SIG-M5 treated with dmso at 0.1 percent for 504 hours (cell line): ENCODE data around the gene FOXE3.

Experiments
- DNase-seq: peaks from one replicate; lab custom pipeline; 2025; ENCODE audit not compliant: unreplicated experiment; lab: John Stamatoyannopoulos, UW

Gene FOXE3

DNA sequence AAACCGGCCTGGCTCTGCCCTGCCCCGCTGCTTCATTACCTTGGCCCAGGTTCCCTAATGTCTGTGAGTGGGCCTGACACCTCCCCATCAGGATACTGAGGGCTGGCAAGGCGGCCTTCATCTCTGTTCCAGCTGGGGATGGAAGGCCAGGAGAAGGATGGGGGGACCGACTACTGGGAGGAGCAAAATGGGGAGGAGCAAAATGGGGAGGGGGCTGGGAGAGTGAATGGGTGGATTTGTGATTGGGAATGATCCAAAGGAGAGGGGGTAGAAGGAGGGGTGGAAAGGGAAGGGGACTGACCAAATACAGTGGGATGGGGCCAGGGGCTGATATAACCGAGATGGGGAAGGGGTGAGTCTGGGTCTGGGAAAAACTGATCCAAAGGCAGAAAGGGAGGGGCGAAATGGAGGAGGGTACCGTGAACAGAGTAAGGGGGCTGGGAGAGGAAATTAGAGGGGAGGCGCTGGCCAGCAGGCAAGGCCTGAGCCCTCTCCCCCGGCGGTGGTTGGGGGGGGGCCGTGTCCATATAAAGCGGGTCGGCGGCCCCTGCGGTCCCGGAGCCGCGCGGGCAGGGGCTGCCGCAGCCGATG lies at the start of gene FOXE3:
TSS of gene FOXE3 (plus strand) at position 558 of the 591 bp plus-strand sequence. CDS start at position 589, 31 bp downstream.
- DNase-seq, result no peak

DNA sequence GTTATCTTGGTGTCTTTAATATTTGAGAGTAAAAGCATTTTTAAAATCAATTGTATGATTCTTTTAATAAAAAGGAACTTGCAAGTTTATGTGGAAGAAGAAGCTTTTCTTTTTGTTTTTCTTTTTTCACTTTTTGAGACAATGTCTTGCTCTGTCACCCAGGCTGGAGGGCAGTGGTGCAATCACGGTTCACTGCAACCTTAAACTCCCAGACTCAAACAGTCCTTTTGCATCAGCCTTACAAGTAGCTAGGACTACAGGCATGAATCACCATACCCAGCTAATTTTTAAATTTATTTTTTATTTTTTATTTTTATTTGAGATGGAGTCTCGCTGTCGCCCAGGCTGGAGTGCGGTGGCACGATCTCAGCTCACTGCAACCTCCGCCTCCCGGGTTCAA lies 48.4 kb upstream of the FOXE3 start:
- DNase-seq, result no peak

DNA sequence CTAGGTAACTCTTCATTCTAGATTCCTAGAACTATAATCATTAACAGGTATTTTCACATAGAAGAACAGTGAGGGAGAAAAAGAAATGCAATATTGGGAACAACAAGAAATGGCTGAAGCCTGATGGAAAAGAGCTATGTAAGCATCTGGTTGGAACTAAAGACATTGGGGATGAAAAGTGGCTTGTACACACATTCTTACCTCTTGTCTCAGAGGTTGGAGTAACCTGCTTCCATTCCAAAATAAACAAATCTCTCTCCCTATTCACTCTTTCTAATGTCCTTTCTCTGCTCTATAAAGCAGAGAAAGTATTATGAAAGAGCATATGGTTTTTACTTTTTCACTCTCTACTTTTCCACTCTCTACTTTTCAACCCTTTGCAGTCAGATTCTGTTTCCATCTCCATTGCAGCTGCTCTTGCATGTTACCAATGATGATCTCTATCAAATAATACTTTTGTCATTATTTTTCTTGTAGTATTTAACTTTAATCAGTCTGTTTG lies 45.0 kb upstream of the FOXE3 start:
- DNase-seq, result no peak

DNA sequence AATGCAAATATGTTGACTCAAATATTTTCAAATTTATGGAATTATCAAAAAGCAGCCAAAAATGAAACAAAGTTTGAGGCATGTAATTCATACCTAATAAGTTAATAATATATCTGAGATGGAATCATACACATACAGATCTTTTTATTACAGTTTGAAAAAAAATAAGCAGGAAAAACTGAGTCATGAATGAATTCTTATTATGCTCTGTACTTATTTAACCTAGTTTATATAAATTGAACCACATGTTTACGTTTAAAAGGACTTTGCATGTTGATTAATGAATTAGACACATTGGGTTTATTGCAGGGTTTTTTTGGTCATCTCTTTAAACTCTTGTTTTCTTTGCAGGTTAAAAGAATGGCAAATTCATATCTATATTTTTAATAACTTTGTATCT lies 41.6 kb upstream of the FOXE3 start:
- no peak for DNase-seq

DNA sequence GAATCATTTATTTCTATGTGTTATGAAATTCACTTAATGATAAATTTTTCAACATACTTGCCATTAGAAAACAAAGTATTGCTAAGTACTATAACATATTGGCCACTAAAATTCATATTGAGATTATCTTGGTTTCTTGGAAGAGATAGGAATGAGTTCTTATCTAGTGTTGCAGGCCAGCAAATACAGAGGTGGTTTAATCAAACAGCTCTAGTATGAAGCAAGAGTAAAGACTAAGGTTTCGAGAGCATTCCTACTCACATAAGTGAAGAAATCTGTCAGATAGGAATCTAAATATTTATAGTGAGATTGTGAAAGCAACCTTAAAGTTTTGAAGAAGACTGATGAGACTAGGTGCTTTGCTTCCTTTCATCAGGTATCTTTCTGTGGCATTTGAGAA lies 37.9 kb upstream of the FOXE3 start:
- no peak for DNase-seq

DNA sequence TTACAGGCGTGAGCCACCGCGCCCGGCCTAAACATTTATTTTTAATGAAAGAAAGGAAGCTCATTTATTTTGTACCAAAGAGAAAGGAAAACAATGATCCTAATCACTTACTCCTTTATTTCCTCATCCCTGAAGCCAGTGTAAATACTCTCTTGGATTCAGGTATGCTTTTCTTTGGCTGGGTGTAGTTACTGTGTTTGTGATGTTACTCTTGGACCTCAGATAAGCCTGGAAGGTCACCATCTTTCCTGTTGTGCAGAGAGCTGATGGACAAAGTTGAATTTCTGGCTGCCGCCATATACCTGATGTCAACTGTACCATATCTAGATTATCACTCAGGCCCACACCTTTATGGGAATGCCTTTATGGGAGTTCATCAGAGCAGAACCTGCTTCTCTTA lies 35.4 kb upstream of the FOXE3 start:
- no peak for DNase-seq

DNA sequence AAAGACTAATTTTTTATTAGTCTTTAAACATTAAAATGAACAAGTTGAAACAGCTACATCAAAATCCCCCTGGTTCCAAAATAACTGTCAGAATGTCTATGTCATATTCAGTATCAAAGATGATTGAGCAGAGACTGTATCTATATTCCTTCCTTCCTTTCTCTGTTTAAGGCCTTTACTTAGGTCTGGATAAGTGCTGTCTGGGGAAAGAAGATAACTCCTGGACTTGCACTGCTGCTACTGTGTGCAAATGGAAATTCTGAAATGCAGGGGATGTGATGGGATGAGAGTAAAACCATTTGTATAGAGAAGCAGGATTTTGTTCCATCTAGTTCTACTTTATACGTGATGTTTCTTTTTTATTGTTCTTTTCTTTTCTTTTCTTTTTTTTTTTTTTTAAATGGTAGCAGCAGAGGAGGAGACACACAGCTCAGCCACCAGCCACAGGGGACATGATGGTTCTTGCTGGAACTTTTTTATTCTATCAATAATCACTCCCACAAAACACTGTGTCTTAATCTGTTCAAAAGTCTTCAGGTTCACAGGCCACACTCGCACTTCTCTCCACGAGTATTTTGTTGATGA lies 33.6 kb upstream of the FOXE3 start:
- no peak for DNase-seq

DNA sequence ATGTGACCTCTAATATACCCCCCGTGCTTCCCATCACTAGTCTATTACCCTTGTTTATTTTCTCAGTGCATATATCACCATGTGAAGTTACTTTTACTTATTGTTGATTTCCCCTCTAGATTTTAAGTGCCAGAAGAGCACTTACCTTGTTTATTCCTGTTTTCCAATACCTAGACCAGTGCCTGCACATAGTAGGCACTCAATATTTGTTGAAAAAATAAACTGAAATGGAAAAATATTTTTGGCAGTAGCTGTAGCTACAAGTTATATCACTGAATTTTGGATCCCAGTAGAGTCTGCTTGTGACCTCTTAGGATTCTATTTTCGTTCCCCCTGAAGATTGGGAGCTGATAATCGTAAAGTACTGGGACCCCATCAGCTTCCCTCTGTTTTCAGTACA lies 32.0 kb upstream of the FOXE3 start:
- no peak for DNase-seq

DNA sequence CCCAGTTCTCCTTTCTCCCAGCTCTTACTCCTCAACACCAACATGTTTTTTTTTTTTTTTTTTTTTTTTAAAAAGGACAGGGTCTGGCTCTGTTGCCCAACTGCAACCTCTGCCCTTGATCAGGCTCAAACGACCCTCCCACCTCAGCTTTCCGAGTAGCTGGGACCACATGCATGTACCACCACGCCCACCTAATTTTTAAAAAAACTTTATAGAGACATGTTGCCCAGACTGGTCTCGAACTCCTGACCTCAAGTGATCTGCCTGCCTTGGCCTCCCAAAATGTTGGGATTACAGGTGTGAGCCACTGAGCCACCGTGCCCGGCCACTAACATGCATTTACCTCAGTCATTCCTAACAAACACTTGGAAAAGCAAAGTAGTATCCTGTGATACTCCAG lies 31.1 kb upstream of the FOXE3 start:
- DNase-seq, result no peak

DNA sequence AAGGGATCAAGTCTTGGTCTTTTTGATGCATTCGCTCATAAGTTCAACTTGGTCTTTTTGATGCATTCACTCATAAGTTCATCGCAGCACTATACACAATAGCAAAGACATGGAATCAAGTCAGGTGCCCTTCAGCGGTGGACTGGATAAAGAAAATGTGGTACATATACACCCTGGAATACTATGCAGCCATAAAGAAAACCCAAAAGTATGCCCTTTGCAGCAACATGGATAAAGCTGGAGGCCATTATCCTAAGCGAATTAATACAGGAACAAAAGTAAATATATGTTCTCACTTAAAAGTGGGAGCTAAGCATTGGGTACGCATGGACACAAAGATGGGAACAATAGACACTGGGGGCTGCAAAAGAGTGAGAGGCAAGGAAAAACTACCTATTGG lies 29.8 kb upstream of the FOXE3 start:
- no peak for DNase-seq

DNA sequence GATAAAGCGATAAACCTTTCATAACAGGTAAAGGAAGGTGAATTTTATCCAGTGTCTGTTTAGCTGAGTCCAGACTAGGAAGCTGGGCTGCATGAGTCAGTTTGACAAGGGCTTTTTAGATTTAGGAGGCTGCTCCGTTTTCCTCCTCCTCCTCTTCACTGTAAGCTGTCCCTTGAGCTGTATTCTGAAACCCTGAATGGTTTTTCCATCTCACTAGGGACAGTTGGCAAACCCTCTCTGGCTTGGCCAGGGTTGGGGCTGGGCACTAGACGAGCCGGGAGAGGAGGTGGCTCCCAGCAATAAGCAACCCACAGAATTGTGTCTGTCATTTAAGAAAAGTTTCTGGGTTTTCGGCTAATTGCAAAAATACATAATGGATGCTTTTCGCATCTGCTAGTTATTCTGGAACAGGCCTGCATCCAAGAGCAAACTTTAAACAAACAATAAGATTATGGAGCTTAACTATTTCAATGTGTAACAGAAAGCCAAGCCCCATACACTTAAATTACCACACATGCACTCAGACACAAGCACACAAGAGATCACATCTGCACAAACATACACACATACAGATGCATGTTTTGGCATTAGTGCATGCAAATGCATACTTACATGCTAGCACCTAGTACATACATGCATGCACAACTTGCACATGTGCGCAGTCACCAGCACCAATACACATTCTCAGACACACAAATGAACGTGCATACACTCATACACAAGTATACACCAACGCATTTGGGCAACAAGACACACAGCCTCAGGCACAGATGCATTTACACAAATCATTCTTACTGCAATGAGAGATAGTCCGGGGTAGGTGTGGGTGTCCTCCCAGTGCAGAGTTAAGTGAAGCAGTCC lies 27.8 kb upstream of the FOXE3 start:
- no peak for DNase-seq

DNA sequence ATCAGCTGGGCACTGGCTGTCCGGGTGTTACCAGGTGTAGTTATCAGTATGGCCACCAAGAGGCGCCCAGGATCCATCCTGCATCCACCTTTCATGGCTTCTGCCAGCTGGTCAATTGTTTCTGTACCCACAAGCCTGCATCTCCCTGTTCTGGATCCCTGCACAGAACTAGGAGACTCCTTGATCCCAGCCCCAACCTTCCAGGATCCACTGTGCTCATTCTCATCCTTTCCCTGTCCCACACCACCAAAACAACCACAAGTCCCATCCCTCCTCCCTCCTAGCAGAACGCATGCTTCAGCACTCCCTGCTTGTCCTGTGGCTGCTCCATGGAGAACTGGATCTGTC lies 27.2 kb upstream of the FOXE3 start:
- DNase-seq, result peak; percentile 38

DNA sequence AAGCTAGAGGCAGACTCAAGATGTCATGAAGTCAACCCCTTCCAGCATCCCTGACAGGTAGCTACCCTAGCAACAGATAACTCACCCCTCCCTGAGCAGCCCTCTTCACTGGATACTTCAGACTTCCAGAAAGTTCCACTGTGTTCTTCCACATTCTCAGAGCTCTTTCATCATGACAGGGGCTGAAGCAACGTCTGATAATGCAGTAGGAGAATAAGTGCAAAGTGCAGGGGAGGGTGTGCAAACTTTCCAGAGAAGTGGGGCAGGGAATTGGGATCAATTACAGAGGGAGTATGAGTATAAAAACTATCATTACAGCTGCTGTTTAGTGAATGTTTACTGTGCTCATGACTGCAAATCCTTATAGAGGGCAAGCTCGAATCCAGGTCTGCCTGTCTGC lies 26.4 kb upstream of the FOXE3 start:
- DNase-seq, result no peak

DNA sequence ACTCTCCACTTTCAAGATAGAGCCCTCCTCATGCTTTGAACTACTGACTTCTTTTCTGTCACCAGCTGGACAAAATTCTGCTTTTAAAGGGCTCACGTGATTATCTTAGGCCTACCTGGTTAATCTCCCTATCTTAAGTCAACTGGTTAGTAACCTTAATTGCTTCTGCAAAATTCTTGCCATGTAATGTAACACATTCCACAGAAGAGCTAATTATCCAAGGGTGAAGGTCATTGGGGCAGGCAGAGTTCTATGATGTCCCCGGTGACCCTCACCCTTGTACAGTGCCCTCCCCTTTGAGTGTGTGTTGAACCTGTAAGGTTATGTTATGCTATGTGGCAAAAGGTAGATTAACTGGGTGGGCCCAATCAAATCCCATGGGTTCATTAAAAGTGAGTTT lies 25.2 kb upstream of the FOXE3 start:
- DNase-seq, result no peak

DNA sequence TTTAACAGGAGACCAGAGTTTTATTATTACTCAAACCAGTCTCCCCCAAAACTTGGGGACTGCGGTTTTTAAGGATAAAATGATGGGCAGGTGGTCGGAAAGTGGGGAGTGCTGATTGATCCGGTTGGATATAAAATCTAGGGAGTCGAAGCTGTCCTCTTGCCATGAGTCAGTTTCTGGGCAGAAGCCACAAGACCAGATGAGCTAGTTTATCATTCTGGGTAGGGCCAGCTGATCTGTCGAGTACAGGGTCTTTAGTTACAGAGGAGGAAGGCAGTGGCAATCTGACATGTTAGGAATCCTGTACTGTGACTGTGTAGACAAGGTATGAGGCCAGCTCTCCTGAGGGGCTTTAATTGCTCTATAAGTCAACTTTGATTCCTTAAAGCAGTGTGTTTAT lies 22.9 kb upstream of the FOXE3 start:
- DNase-seq, result no peak

DNA sequence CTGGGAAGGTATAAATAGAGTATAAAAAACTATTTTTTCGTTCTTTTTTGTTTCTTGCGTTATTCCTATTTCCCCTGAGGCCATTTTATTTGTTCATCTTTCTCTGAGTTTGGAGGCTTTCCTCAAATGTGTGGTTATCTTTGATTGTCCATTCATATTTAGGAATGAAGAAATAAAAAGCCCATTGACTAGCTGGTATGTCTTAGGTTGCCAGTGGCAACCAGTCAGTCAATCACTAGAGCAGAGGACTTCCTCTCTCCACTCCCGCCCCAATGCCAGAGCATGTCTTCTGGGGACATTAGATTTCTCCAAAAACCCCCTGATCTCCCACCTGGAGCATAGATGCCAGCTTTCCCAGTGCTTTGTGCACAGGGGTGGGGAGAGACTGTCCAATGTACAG lies 20.7 kb upstream of the FOXE3 start:
- DNase-seq, result no peak

DNA sequence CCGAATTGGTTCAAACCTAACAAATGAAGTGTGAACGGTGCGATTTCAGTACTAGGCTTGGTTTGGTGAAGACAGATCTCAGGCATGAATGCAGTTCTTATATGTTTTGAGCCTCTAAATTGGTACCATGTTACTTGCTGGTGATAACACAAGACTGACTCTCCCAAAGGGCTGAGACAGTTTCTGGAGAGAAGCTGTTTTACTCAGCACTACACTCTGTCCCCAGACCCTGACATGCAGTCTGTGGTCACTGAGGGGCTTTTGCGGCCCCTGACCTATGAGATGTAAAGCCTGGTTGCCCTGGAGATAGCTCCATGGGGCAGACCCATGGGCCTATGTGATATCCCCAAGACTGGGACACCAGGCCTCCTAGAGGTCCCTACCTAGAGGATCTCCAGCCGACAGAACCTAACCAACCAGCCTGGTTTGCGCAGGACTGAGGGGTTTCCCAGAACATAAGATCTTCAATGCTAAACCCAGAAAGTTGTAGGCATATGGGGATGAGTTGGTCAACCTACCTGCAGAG lies 19.4 kb upstream of the FOXE3 start:
- DNase-seq, result no peak

DNA sequence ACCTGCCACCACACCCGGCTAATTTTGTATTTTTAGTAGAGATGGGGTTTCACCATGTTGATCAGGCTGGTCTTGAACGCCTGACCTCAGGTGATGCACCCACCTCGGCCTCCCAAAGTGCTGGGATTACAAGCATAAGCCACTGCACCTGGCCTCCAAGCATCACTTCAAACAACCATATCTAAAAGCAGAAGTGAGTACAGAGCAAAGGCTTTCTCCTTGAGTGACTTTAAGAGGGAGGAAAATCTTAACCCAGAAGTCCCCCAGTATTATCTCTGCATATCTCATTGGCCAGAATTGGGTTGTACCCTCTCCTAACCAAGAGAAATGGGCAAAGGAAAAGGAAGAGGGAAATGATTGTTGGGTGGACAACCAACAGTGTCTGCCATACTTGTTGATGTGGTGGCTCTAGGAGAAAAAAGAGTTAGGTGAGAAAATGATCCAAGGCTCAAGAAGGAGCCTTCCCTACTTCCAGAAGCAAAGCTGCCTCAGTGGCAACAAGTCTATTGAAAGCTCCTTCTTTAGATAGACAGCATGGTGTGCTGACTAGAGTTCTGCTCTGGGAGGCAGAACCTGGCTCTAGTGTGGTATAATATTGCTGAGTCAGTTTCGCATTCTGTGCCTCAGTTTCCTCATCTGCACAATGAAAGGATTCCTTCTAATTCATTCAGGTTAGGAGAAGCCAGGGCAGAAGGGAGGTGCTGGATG lies 16.8 kb upstream of the FOXE3 start:
- DNase-seq, result no peak

DNA sequence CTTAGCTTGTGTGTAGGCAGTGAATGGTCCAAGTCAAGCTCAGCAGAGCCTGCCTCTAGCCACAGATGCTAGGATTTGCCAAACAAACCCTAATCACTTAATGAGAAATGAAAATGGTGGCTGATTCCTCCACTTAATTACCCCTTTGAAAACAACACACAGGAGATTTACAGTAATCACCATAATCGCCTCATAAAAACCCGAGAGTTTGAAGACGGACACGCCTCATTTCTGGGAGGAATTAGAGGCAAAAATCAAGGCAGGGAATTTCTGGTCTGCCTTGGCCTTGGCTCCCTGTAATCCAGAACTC lies 16.3 kb upstream of the FOXE3 start:
- DNase-seq, result no peak

DNA sequence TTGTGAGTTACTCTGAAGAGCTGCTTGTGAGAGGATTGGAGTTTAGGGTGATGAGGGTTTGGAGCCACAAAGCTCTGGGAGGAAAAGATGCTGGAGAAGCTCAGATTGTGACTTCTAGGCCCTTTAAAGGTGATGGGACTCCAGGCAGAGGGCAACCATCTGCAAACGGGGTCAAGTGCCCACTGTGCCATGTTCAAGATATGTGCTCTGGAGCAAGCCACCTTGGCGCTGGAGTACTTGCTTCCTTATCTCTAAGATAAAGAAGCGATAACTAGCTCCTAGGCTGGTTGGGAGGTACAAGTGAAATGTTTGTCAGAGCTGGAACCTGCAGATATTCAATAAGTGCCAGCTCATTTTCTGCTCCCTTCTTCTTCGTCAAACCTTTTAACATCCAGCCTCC lies 14.3 kb upstream of the FOXE3 start:
- DNase-seq, result no peak

DNA sequence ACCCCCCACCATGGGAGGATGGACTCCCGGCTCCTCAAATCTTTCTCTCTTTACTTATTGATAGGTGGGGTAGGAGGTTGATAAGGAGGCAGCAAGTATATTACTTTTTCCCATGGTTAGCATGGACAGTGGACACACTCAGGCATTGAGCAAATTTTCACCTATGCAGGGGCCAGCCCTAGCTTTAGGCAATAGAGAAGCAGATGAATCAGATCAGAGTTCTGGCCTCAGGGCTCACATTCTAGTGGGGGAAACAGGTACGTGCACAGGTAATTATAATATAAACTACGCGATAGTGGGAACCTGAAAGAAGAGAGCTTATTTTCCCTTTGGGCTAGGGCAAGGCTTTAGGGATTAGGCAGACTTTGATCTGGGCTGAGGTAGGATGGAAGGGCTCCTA lies 13.5 kb upstream of the FOXE3 start:
- DNase-seq, result no peak
